Amniotic epithelial cell (primary cell): ENCODE results near the gene MAP7.

Experiments
- DNase-seq: peaks from one replicate; pipeline ENCODE4 v3.0.0-alpha.2; 2010; ENCODE audit warnings: low read depth

Gene MAP7

DNA sequence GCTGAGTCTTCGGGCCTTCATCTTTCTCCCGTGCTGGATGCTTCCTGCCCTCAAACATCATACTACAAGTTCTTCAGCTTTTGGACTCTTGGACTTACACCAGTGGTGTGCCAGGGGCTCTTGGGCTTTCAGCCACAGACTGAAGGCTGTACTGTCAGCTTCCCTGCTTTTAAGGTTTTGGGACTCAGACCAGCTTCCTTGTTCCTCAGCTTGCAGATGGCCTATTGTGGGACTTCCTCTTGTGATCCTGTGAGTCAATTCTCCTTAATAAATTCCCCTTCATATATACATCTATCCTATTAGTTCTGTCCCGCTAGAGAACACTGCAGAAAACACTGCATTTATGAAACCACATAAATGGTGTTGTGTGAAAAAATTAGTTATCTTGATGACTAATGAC lies 246.7 kb downstream of the MAP7 start:
- DNase-seq = no peak

DNA sequence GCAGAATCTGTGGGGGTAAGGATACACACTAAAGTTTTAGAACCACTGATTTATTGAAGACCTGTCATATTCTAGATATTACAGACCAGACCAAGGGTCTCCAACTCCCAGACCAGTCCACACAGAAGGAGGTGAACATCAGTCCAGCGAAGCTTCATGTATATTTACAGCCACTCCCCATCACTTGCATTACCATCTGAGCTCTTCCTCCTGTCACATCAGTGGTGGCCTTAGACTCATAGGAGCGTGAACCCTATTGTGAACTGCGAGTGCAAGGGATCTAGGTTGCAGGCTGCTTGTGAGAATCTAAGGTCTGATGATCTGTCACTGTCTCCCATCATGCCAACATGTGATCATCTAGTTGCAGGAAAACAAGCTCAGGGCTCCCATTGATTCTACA lies 255.6 kb downstream of the MAP7 start:
- DNase-seq = no peak
